Measurements from ENCODE around the gene IVL. TPM values are rescaled to one million over a fixed set of nuclear protein-coding genes. Genes with fewer than 3 reads are reported as not detected.

Gene IVL
- total and polyA plus RNA-seq, 2 donors (not counting 3 experiments of a cell fraction or from before 2014, with no cell fraction given) = not detected

DNA sequence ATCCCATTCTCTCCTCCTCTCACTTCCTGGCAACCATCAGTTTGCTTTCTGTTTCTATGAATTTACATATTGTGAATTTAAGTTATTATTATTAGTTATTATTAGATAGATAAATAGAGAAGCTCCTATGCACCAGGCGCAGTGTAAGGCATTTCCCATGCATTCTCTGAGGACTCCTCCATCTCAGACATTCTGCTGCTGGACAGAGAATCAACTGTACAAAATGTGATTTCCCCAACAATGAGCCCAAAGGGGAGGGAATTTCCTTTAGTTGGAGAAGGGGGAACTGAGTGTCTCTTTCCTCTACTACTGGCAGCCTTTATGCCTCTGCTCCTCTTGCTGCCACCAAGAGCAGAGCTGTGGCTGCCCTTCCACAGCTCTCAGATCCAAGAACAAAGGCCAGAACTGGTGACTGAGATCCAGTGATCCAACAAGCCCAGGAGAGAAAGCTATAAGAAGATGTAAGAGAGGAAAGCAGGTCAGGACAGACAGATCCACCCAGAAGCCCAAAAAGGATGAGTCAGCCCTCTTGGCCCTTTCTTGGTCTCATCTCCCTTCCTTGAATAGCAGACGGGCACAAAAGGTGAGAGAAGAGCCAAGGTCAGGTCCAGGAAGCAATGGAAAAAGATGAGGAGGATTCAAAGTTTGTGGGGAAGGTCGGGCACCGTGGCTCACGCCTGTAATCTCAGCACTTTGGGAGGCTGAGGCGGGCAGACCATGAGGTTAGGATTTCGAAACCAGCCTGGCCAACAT, 3.5 kb upstream of the IVL start:
- no TSS peak for BruUV-seq (replicated peaks)
- Histone ChIP-seq H3K4me3 (replicated peaks in 1 of 3; ENCODE audit: insufficient read depth in 1 of 3, low read depth in 1 of 3, low read length in 3 of 3) (no peak overlapping the region), H3K36me3 (ENCODE audit: control insufficient read depth in 2 of 2, extremely low read depth in 1 of 2, insufficient read depth in 2 of 2, low read length in 2 of 2) (no peaks in the 10 kb centered on the region), H3K27ac (ENCODE audit: insufficient read depth, low read depth, low read length) (no peak overlapping the region), H3K27me3 (ENCODE audit: control insufficient read depth in 2 of 2, insufficient read depth in 2 of 2, low read length in 2 of 2) (no peaks in the 10 kb centered on the region), H3K9me1 (replicated peaks; ENCODE audit: control insufficient read depth, extremely low read depth, insufficient read depth, low read length) (no peaks in the 10 kb centered on the region), H2AFZ (ENCODE audit: low read depth, low read length) (no peak overlapping the region), H3K9me3 (replicated peaks; ENCODE audit: control insufficient read depth, insufficient read depth, low read length) (no peaks in the 10 kb centered on the region), H3K79me2 (ENCODE audit: control insufficient read depth, insufficient read depth, low read length) (no peaks in the 10 kb centered on the region), H3K4me2 (ENCODE audit: insufficient read depth, low read length) (no peak overlapping the region), H3K9ac (replicated peaks; ENCODE audit: extremely low read depth, insufficient read depth, low read length) (no peak overlapping the region), H4K20me1 (replicated peaks; ENCODE audit: control insufficient read depth, extremely low read depth, insufficient read depth, low read length) (no peaks in the 10 kb centered on the region), H3K4me1 (ENCODE audit: control insufficient read depth, extremely low read depth, insufficient read depth, low read length) (no peaks in the 10 kb centered on the region)
- intact Hi-C loops (cut with micrococcal nuclease) = no loop called here
- CTCF ChIA-PET = no interaction called here
- DNase-seq (ENCODE audit: low read depth, low spot score) = no peak
- POLR2A ChIA-PET = no interaction called here
- dilution Hi-C loops (cut with MboI; ENCODE audit: extremely low pct_ligation_motif_present, low sequenced_read_pairs) = no loop called here
- no peak for TF ChIP-seq EZH2 (IDR thresholded peaks at IDR 0.05; ENCODE audit: borderline replicate concordance, low read depth, low read length, severe bottlenecking)
- no peak for TF ChIP-seq CTCF (IDR thresholded peaks at IDR 0.05; ENCODE audit: extremely low read depth in 1 of 2, insufficient read depth in 1 of 2, low read depth in 1 of 2, low read length in 2 of 2)
- no peak for TF ChIP-seq MAX (IDR thresholded peaks at IDR 0.05; ENCODE audit: insufficient read depth, insufficient read length)
- no peak for TF ChIP-seq JUN (IDR thresholded peaks at IDR 0.05; ENCODE audit: borderline replicate concordance, insufficient read depth, insufficient read length, low read depth)
- no peak for TF ChIP-seq POLR2AphosphoS5 (IDR thresholded peaks at IDR 0.05; ENCODE audit: insufficient read depth, low read depth, low read length)
- no peak for TF ChIP-seq MYC (IDR thresholded peaks at IDR 0.05; ENCODE audit: low read depth, low read length)
- TF ChIP-seq FOS (IDR thresholded peaks at IDR 0.05; ENCODE audit: borderline replicate concordance, insufficient read depth, low read length) = no peak
- TF ChIP-seq POLR2A (IDR thresholded peaks at IDR 0.05; ENCODE audit: low read depth, low read length) = no peak
- TF ChIP-seq GATA2 (IDR thresholded peaks at IDR 0.05; ENCODE audit: insufficient read depth, insufficient read length, low read depth, low read length) = no peak
- no peak for FAIRE-seq

Measured in endothelial cell of umbilical vein (primary cell).